ENCODE measurements around the gene MATR3.
"Not testable (repeated sequence)": the region's sequence is repeated elsewhere in the genome, so short reads cannot be mapped to it uniquely, and the experiment has no call there.

The MATR3 gene

DNA sequence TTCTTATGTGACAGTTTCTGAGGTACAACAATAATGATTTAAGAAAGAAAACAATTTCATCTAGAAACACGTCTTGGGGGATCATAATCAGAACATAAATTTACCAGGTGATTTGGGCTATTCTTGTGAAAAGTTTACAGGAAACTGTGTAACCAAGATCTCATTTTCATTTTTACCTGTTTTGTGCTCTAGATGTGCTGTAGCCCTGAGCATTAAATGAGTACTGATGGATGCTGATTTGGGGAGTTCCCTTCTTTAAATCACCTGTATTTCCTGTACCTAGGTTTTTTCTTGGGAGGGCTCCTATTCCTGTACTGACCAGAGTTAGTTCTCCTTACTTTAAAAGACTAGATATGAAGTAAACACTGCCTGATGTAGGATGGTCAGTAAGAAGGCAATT is 12.7 kb downstream of the MATR3 start:
- no peaks in the 10 kb centered on the region for H3K27me3 Mint-ChIP-seq (ENCODE audit: low read depth)
- no peak overlapping the region for H3K4me3 Mint-ChIP-seq
- peaks cover 20% of the 10 kb centered on the region for H3K36me3 Mint-ChIP-seq (ENCODE audit: low read depth)
- H3K9me3 Mint-ChIP-seq: no peaks in the 10 kb centered on the region
- H3K27ac Mint-ChIP-seq: no peak overlapping the region
- TF ChIP-seq, protein P1, sequence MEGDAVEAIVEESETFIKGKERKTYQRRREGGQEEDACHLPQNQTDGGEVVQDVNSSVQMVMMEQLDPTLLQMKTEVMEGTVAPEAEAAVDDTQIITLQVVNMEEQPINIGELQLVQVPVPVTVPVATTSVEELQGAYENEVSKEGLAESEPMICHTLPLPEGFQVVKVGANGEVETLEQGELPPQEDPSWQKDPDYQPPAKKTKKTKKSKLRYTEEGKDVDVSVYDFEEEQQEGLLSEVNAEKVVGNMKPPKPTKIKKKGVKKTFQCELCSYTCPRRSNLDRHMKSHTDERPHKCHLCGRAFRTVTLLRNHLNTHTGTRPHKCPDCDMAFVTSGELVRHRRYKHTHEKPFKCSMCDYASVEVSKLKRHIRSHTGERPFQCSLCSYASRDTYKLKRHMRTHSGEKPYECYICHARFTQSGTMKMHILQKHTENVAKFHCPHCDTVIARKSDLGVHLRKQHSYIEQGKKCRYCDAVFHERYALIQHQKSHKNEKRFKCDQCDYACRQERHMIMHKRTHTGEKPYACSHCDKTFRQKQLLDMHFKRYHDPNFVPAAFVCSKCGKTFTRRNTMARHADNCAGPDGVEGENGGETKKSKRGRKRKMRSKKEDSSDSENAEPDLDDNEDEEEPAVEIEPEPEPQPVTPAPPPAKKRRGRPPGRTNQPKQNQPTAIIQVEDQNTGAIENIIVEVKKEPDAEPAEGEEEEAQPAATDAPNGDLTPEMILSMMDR (IDR thresholded peaks at IDR 0.05; ENCODE audit: unreplicated experiment in 3 of 3): no peak
- peaks cover 66% of the 10 kb centered on the region for H3K4me1 Mint-ChIP-seq

DNA sequence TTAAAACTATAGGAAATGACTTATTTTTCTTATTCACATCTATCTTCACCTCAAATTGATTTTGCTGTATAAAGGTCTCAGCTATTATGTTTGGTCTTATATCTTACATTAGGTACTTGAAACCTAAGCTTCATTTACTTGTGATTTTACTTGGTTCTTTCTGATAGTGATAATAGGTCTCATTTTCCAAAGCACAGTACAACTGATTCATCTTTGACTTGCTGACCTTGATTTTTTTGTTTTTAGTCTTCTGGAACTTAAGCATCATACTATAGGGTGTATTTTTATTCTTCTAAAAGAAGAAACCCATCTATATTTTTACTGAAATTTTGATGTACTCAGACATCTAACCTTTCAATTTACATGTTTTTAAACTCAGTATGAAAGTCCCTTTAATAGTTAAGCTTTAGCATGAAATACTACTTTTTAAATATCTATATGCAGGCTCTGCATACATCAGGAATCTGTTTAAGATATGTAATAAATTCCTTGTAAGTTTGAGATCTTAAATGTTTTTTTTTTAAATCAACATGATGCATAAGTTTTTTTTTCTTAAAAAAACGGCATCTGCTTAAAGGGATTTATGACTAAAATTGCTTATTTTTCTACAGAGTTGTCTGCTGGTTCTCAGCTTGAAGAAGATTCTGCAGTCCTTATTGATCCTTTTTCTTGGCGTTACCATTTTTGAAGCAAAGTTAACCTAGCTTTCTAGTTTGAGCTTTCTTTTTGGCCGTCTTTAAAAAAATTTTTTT is 13.3 kb downstream of the MATR3 start:
- Mint-ChIP-seq H3K36me3 (ENCODE audit: low read depth) (peaks cover 15% of the 10 kb centered on the region), H3K4me3 (no peak overlapping the region)

DNA sequence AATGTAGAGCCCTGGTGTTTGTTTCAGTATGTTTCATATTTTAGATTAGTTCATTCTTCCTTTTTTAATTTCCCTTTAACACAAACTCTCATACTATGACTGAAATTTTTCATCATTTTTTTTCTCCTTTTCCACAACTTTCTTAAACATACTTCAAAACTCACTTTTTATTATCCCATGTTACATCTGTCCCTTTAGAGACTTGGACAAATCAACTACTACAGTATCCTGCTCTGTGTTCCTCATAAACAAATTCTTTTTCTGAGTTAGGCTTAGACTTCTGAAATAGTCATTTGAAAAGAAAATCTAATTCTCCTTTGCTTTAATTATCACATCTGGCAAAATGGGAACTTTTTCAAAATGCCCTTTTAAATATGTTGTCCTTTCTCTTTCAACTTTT is 15.3 kb downstream of the MATR3 start:
- Mint-ChIP-seq H3K9me3 (no peaks in the 10 kb centered on the region), H3K27me3 (ENCODE audit: low read depth) (no peaks in the 10 kb centered on the region), H3K27ac (peak overlapping the region in 2 of 3 experiments; percentile 0 to 48), H3K4me3 (no peak overlapping the region), H3K36me3 (ENCODE audit: low read depth) (peaks cover 12% of the 10 kb centered on the region), H3K4me1 (peaks cover 60% of the 10 kb centered on the region)
- TF ChIP-seq, protein P1 (IDR thresholded peaks at IDR 0.05; ENCODE audit: unreplicated experiment in 3 of 3): no peak

More for the DNA sequence above, 13.3 kb downstream of the MATR3 start:
- Mint-ChIP-seq H3K9me3 (no peaks in the 10 kb centered on the region), H3K27ac (no peak overlapping the region), H3K4me1 (peaks cover 64% of the 10 kb centered on the region), H3K27me3 (ENCODE audit: low read depth) (no peaks in the 10 kb centered on the region)
- TF ChIP-seq, protein P1 (IDR thresholded peaks at IDR 0.05; ENCODE audit: unreplicated experiment in 3 of 3): no peak

DNA sequence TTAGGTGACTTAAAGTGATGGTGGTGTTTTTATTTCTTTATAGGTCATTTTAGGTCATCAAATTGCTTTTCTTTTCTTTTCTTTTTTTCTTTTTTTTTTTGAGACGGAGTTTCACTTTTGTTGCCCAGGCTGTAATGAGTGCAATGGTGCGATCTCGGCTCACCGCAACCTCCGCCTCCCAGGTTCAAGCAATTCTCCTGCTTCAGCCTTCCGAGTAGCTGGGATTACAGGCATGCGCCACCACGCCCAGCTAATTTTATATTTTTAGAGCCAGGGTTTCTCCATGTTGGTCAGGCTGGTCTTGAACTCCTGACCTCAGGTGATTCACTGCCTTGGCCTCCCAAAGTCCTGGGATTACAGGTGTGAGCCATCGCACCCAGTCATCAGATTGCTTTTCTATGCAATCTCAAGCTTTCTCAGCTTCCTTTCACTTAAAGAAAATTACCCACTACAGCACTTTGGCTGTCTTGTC is 17.2 kb downstream of the MATR3 start:
- H3K9me3 Mint-ChIP-seq; H3K27me3 Mint-ChIP-seq (ENCODE audit: low read depth); H3K27ac Mint-ChIP-seq; H3K4me3 Mint-ChIP-seq: not testable (repeated sequence)
- Mint-ChIP-seq H3K4me1 (peaks cover 56% of the 10 kb centered on the region), H3K36me3 (ENCODE audit: low read depth) (peaks cover 26% of the 10 kb centered on the region)

DNA sequence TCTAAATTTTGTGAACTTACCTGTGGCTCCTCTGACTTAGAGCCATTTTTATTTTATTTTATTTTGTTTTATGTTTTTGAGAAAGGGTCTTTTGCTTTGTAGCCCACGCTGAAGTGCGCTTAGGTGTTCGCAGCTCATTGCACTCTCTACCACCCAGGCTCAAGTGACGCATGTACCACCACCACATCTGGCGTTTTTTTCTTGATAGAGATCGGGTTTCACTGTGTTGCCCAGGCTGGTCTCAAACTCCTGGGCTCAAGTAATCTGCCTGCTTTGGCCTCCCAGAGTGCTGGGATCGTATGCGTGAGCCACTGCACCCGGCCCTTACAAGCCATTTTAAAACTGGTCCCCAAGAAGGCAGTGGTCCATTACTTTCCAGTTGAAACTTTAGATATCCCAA is 18.5 kb downstream of the MATR3 start:
- Mint-ChIP-seq H3K36me3 (ENCODE audit: low read depth) (peaks cover 29% of the 10 kb centered on the region), H3K4me1 (peaks cover 45% of the 10 kb centered on the region), H3K27ac (peak overlapping the region in 1 of 3 experiments; percentile 73), H3K9me3 (no peaks in the 10 kb centered on the region), H3K4me3 (no peak overlapping the region), H3K27me3 (ENCODE audit: low read depth) (no peaks in the 10 kb centered on the region)
- TF ChIP-seq, protein P1 (IDR thresholded peaks at IDR 0.05; ENCODE audit: unreplicated experiment in 3 of 3): no peak

DNA sequence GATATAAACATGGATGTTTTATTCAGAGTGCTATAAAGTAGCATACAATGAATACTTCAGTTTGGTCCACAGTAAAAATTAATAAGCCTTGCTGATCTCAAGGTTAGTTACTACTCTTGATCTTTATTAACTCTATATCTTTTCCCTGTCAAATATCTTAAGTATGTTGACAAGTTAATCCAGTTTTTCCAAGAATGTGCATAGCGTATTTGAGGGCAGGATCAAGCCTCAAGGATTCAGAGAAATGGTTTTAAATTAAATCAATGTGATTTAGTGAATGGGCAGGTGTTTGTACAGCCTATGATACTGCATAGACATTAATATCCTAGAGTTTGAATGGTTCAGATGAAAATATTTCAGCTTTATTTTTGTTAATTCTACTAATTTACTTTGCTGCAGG is 20.7 kb downstream of the MATR3 start:
- H3K27me3 Mint-ChIP-seq (ENCODE audit: low read depth): no peaks in the 10 kb centered on the region
- no peak overlapping the region for H3K27ac Mint-ChIP-seq
- TF ChIP-seq, protein P1 (IDR thresholded peaks at IDR 0.05; ENCODE audit: unreplicated experiment in 3 of 3): no peak
- H3K9me3 Mint-ChIP-seq: no peaks in the 10 kb centered on the region
- peaks cover 25% of the 10 kb centered on the region for H3K4me1 Mint-ChIP-seq
- H3K4me3 Mint-ChIP-seq: no peak overlapping the region
- H3K36me3 Mint-ChIP-seq (ENCODE audit: low read depth): peaks cover 36% of the 10 kb centered on the region
